ENCODE measurements around the gene PASK. TPM values are rescaled to one million over a fixed set of nuclear protein-coding genes. Genes with fewer than 3 reads are reported as not detected.

Gene PASK
- total RNA-seq, 1 experiment from 2014 or later: 80.9 TPM

GRCh38 chr2:241132538-241133435 is 16.5 kb downstream of the PASK start:
- Mint-ChIP-seq H3K9me3 (peaks cover 3% of the 10 kb centered on the region; the same call in 1 of the 2 replicates), H3K27me3 (ENCODE audit: low read depth) (no peaks in the 10 kb centered on the region), H3K4me1 (no peaks in the 10 kb centered on the region), H3K36me3 (peaks cover 27% of the 10 kb centered on the region), H3K27ac (no peak overlapping the region), H3K4me3 (no peak overlapping the region)
- ATAC-seq: no peak
- ChIA-PET POLR2A (no interaction called here), CTCF (interaction anchor here (0.8 kb wide), 1 partner anchor 35 kb away, joined by 3 read pairs; no protein-coding TSS in a partner anchor)
- TF ChIP-seq E2F5 (CRISPR knock-in tag; IDR thresholded peaks at IDR 0.05) (no peak), KAT7 (CRISPR knock-in tag; IDR thresholded peaks at IDR 0.05; ENCODE audit: borderline replicate concordance) (no peak), JAZF1 (CRISPR knock-in tag; IDR thresholded peaks at IDR 0.05) (no peak), ZNF232 (CRISPR knock-in tag; IDR thresholded peaks at IDR 0.05) (no peak), ZNF416 (CRISPR knock-in tag; IDR thresholded peaks at IDR 0.05) (no peak), OVOL2 (CRISPR knock-in tag; IDR thresholded peaks at IDR 0.05; ENCODE audit: borderline replicate concordance) (no peak), IRF1 (CRISPR knock-in tag; IDR thresholded peaks at IDR 0.05) (no peak), ZNF219 (CRISPR knock-in tag; IDR thresholded peaks at IDR 0.05; ENCODE audit: borderline replicate concordance) (no peak), ATF6 (CRISPR knock-in tag; IDR thresholded peaks at IDR 0.05) (no peak)
- TF ChIP-seq, protein P1, sequence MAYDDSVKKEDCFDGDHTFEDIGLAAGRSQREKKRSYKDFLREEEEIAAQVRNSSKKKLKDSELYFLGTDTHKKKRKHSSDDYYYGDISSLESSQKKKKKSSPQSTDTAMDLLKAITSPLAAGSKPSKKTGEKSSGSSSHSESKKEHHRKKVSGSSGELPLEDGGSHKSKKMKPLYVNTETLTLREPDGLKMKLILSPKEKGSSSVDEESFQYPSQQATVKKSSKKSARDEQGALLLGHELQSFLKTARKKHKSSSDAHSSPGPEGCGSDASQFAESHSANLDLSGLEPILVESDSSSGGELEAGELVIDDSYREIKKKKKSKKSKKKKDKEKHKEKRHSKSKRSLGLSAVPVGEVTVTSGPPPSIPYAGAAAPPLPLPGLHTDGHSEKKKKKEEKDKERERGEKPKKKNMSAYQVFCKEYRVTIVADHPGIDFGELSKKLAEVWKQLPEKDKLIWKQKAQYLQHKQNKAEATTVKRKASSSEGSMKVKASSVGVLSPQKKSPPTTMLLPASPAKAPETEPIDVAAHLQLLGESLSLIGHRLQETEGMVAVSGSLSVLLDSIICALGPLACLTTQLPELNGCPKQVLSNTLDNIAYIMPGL (CRISPR knock-in tag; IDR thresholded peaks at IDR 0.05): no peak
- DNase-seq (ENCODE audit: low spot score): no peak

- TF ChIP-seq MAX (CRISPR knock-in tag; IDR thresholded peaks at IDR 0.05) (no peak), E2F5 (CRISPR knock-in tag; IDR thresholded peaks at IDR 0.05) (no peak), JUN (CRISPR knock-in tag; IDR thresholded peaks at IDR 0.05) (no peak), ZNF317 (CRISPR knock-in tag; IDR thresholded peaks at IDR 0.05; ENCODE audit: borderline replicate concordance, low read depth) (no peak), NFYB (CRISPR knock-in tag; conservative IDR thresholded peaks at IDR 0.05; ENCODE audit: low read depth) (no peak), TCF7 (CRISPR knock-in tag; IDR thresholded peaks at IDR 0.05; ENCODE audit: low read depth) (no peak), NFATC4 (CRISPR knock-in tag; IDR thresholded peaks at IDR 0.05) (no peak), FOXK1 (CRISPR knock-in tag; IDR thresholded peaks at IDR 0.05) (no peak), RELA (CRISPR knock-in tag; IDR thresholded peaks at IDR 0.05; ENCODE audit: borderline replicate concordance) (no peak), KAT7 (CRISPR knock-in tag; IDR thresholded peaks at IDR 0.05; ENCODE audit: borderline replicate concordance) (no peak)
- TF ChIP-seq, protein P2, sequence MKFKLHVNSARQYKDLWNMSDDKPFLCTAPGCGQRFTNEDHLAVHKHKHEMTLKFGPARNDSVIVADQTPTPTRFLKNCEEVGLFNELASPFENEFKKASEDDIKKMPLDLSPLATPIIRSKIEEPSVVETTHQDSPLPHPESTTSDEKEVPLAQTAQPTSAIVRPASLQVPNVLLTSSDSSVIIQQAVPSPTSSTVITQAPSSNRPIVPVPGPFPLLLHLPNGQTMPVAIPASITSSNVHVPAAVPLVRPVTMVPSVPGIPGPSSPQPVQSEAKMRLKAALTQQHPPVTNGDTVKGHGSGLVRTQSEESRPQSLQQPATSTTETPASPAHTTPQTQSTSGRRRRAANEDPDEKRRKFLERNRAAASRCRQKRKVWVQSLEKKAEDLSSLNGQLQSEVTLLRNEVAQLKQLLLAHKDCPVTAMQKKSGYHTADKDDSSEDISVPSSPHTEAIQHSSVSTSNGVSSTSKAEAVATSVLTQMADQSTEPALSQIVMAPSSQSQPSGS (CRISPR knock-in tag; IDR thresholded peaks at IDR 0.05; ENCODE audit: borderline replicate concordance, low read depth): no peak
These were observed 17.7 kb downstream of the PASK start for GRCh38 chr2:241131531-241131930.

More at GRCh38 chr2:241131531-241131930, 17.7 kb downstream of the PASK start:
- Mint-ChIP-seq H3K27me3 (ENCODE audit: low read depth) (no peaks in the 10 kb centered on the region), H3K4me3 (no peak overlapping the region), H3K9me3 (peaks cover 3% of the 10 kb centered on the region; the same call in 1 of the 2 replicates), H3K27ac (no peak overlapping the region), H3K36me3 (peaks cover 26% of the 10 kb centered on the region), H3K4me1 (no peaks in the 10 kb centered on the region)
- no peak for ATAC-seq
- DNase-seq (ENCODE audit: low spot score): no peak
- CTCF ChIA-PET: no interaction called here
- POLR2A ChIA-PET: no interaction called here
